HL-60 (cell line): ENCODE results near the gene DCAF10.
"Not testable (repeated sequence)": the region's sequence is repeated elsewhere in the genome, so short reads cannot be mapped to it uniquely, and the experiment has no call there.

Source experiments
- DNase-seq, 2 experiments: peaks; one replicate each; pipeline ENCODE4 v3.0.0-alpha.2; 2010 to 2020; ENCODE audit warnings: low read depth in 1 of 2, low spot score in 1 of 2
- H3K27ac ChIP-seq: fragments of 250-450 bp; sonication (Bioruptor Pico); replicated peaks from 2 replicates; pipeline ENCODE4 v1.5.1; 2020; ENCODE audit warnings: mild to moderate bottlenecking, moderate library complexity
- H3K27me3 ChIP-seq: fragments of 250-450 bp; sonication (Bioruptor Pico); 2 replicates; pipeline ENCODE4 v1.5.1; 2021; ENCODE audit warnings: mild to moderate bottlenecking, moderate library complexity; ENCODE audit not compliant: insufficient read depth, poor library complexity, severe bottlenecking
- H3K4me3 ChIP-seq: replicated peaks from 2 replicates; pipeline ENCODE4 v1.5.1; 2011; ENCODE audit warnings: mild to moderate bottlenecking, control low read depth, low read length; ENCODE audit not compliant: insufficient read depth
- GABPA ChIP-seq: IDR thresholded peaks from 2 replicates; pipeline ENCODE4 v1.6.1; 2012; ENCODE audit warnings: low read depth
- POLR2AphosphoS5 ChIP-seq: IDR thresholded peaks from 2 replicates; pipeline ENCODE4 v1.6.1; 2012; ENCODE audit warnings: low read depth
- SPI1 ChIP-seq: IDR thresholded peaks from 2 replicates; pipeline ENCODE4 v1.6.1; 2012; ENCODE audit warnings: low read depth, mild to moderate bottlenecking, borderline replicate concordance
- long read RNA-seq: library from polyadenylated mRNA; unstranded; transcript quantifications from one replicate; pipeline ENCODE4 v2.0.0, GENCODE V29; 2020
- TF ChIP-seq, protein P1 (sequence below): IDR thresholded peaks from one replicate; pipeline ENCODE4 v1.5.1; 2011; ENCODE audit warnings: low read length, control low read depth, inconsistent platforms; ENCODE audit not compliant: insufficient read depth
- TF ChIP-seq, protein P2 (sequence below): IDR thresholded peaks from 2 replicates; pipeline ENCODE4 v1.6.1; 2012; ENCODE audit warnings: low read depth; ENCODE audit not compliant: insufficient replicate concordance

Gene DCAF10, protein sequence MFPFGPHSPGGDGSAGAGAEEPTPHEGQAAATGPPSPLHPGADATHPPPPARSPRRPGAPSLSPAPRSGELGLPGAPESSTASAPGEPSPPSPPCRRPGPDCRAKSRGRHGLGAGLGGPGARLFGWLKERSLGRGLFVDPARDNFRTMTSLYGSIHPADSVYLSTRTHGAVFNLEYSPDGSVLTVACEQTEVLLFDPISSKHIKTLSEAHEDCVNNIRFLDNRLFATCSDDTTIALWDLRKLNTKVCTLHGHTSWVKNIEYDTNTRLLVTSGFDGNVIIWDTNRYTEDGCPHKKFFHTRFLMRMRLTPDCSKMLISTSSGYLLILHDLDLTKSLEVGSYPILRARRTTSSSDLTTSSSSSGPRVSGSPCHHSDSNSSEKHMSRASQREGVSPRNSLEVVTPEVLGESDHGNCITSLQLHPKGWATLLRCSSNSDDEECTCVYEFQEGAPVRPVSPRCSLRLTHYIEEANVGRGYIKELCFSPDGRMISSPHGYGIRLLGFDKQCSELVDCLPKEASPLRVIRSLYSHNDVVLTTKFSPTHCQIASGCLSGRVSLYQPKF
- long read RNA-seq, partial matches to known transcripts: 8 of 26 reads
- long read RNA-seq, other reads (novel, unspliced or antisense): 14 of 26 reads

DNA sequence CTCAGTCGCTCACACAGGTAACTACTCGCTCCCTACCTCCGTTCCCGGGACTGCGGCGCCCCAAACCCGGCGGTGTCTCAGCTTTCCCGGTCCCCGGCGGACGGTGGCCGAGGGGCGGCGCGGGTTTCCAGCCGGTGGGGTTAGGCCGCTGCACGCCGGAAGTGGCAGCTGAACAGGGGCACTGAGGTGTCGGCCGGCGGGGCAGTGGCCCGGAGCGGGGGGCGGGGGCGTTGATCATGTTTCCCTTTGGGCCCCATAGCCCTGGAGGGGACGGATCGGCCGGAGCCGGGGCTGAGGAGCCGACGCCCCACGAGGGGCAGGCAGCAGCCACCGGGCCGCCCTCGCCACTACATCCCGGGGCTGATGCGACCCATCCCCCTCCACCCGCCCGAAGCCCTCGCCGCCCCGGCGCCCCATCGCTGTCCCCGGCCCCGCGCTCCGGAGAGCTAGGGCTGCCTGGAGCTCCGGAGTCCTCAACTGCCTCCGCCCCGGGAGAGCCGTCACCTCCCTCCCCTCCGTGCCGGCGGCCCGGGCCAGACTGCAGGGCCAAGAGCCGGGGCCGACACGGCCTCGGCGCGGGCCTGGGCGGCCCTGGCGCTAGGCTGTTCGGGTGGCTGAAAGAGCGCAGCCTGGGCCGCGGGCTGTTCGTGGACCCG lies at the start of gene DCAF10:
Gene DCAF10, plus strand, starts transcription at position 167 of the 656 bp plus-strand sequence. Its CDS starts 70 bp downstream, at position 237.
- TF ChIP-seq, protein P1, sequence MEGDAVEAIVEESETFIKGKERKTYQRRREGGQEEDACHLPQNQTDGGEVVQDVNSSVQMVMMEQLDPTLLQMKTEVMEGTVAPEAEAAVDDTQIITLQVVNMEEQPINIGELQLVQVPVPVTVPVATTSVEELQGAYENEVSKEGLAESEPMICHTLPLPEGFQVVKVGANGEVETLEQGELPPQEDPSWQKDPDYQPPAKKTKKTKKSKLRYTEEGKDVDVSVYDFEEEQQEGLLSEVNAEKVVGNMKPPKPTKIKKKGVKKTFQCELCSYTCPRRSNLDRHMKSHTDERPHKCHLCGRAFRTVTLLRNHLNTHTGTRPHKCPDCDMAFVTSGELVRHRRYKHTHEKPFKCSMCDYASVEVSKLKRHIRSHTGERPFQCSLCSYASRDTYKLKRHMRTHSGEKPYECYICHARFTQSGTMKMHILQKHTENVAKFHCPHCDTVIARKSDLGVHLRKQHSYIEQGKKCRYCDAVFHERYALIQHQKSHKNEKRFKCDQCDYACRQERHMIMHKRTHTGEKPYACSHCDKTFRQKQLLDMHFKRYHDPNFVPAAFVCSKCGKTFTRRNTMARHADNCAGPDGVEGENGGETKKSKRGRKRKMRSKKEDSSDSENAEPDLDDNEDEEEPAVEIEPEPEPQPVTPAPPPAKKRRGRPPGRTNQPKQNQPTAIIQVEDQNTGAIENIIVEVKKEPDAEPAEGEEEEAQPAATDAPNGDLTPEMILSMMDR: no peak
- TF ChIP-seq, protein P2, sequence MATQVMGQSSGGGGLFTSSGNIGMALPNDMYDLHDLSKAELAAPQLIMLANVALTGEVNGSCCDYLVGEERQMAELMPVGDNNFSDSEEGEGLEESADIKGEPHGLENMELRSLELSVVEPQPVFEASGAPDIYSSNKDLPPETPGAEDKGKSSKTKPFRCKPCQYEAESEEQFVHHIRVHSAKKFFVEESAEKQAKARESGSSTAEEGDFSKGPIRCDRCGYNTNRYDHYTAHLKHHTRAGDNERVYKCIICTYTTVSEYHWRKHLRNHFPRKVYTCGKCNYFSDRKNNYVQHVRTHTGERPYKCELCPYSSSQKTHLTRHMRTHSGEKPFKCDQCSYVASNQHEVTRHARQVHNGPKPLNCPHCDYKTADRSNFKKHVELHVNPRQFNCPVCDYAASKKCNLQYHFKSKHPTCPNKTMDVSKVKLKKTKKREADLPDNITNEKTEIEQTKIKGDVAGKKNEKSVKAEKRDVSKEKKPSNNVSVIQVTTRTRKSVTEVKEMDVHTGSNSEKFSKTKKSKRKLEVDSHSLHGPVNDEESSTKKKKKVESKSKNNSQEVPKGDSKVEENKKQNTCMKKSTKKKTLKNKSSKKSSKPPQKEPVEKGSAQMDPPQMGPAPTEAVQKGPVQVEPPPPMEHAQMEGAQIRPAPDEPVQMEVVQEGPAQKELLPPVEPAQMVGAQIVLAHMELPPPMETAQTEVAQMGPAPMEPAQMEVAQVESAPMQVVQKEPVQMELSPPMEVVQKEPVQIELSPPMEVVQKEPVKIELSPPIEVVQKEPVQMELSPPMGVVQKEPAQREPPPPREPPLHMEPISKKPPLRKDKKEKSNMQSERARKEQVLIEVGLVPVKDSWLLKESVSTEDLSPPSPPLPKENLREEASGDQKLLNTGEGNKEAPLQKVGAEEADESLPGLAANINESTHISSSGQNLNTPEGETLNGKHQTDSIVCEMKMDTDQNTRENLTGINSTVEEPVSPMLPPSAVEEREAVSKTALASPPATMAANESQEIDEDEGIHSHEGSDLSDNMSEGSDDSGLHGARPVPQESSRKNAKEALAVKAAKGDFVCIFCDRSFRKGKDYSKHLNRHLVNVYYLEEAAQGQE: peak; percentile 57
- TF ChIP-seq GABPA (peak; percentile 98), POLR2AphosphoS5 (peak; percentile 86), SPI1 (no peak)
- Histone ChIP-seq H3K27ac (peak within 1 kb of the TSS; percentile 82), H3K27me3 (no peaks in the 10 kb centered on the region), H3K4me3 (peak within 1 kb of the TSS; percentile 87)
- DNase-seq: peak; percentile 76 to 87

DNA sequence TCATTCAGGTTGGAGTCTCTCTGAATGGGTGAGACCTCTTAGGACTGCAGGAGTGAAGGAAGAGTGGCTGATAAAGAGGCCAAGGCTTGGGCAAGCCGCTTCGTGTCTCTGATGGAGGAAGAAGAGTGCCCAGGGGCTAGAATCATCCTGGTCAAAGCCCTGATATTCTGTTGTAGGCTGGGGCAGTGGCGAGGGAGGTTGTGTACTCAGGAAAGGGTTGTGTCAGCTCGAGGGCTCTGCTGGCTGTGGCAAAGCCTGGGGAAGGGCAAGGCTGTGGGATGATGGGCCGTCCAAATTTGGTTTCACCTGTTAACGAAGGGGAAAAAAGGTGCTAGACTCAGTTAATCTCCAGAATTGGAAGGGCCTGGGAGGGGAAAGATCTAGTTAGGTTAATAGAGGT lies 49.4 kb upstream of the DCAF10 start:
- Histone ChIP-seq H3K27me3 (no peaks in the 10 kb centered on the region), H3K27ac (no peak overlapping the region), H3K4me3 (no peak overlapping the region)
- TF ChIP-seq GABPA (no peak), POLR2AphosphoS5 (no peak), SPI1 (no peak)
- TF ChIP-seq, protein P1: no peak
- TF ChIP-seq, protein P2: no peak
- no peak for DNase-seq

DNA sequence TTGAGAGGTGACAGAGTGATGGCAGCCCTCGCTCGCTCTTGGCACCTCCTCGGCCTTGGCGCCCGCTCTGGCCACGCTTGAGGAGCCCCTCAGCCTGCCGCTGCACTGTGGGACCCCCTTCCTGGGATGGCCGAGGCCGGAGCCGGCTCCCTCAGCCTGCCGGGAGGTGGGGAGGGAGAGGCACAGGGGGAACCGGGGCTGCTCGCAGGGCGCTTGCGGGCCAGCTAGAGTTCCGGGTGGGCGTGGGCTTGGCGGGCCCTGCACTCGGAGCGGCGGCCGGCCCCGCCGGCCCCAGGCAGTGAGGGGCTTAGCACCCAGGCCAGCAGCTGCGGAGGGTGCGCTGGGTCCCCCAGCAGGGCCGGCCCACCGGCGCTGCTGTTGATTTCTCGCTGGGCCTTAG lies 48.9 kb upstream of the DCAF10 start:
- not testable (repeated sequence) for H3K27me3 ChIP-seq, H3K27ac ChIP-seq, DNase-seq, H3K4me3 ChIP-seq

DNA sequence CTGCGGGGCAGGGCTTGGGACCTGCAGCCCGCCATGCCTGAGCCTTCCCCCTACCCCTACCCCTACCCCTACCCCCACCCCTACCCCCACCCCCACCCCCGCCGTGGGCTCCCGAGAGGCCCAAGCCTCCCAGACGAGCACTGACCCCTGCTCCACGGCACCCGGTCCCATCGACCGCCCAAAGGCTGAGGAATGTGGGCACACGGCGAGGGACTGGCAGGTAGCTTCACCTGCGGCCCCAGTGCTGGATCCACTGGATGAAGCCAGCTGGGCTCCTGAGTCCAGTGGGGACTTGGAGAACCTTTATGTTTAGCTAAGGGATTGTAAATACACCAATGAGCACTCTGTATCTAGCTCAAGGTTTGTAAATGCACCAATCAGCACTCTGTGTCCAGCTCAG lies 48.5 kb upstream of the DCAF10 start:
- H3K27ac ChIP-seq, H3K4me3 ChIP-seq, H3K27me3 ChIP-seq, DNase-seq: not testable (repeated sequence)
